GM12878 (cell line): Measurements from ENCODE around the gene TAGLN3. TPM values are rescaled to one million over a fixed set of nuclear protein-coding genes. Genes with fewer than 3 reads are reported as not detected.

Experiments
- BRCA1 ChIP-seq: IDR thresholded peaks from 2 replicates; pipeline ENCODE4 v1.6.1; 2011; ENCODE audit warnings: low read depth, low read length, improper control_type of control experiment
- NR2C2 ChIP-seq: IDR thresholded peaks from 2 replicates; pipeline ENCODE4 v1.6.1; 2011; ENCODE audit warnings: borderline replicate concordance, low read depth; ENCODE audit not compliant: control insufficient read depth, insufficient read length
- ZZZ3 ChIP-seq: IDR thresholded peaks from 2 replicates; pipeline ENCODE4 v1.6.1; 2011; ENCODE audit warnings: low read depth; ENCODE audit not compliant: control insufficient read depth, insufficient read length
- polyA plus RNA-seq, 11 experiments: library from polyadenylated mRNA; depleted of rRNA in 4 of 11; unstranded in 6 of 11; stranded (reverse) in 5 of 11; fragments of >200 nt; fragmentation: Nextera tagmentation in 4 of 11; fragmentation: Illumina TruSeq in 1 of 11; extraction: Ambion mirVana in 4 of 11; extraction: Trizol in 1 of 11; gene quantifications; 1 replicate in 1 of 11; 2 replicates in 10 of 11; pipeline versions ENCODE4 v1.2.1 to v1.2.3, GENCODE V29; 2011 to 2016; ENCODE audit warnings: inconsistent platforms in 2 of 11, missing spikeins in 2 of 11, low read depth in 1 of 11
- total RNA-seq, 4 experiments: library from RNA; depleted of rRNA in 3 of 4; stranded (reverse); fragments of >200 nt in 3 of 4; fragmentation: Illumina TruSeq in 1 of 4; extraction: Trizol in 1 of 4; gene quantifications; 2 replicates each; pipeline versions ENCODE4 v1.2.1 to v1.2.3, GENCODE V29; 2013 to 2021

The TAGLN3 gene
- total and polyA plus RNA-seq, 10 of the 15 experiments (the other 5 are each of a cell fraction or from before 2014, with no cell fraction given), result 0.06 to 0.53 (median 0.12) TPM; not detected in 3

GRCh38 chr3:112061152-112061551 lies 62.4 kb downstream of the TAGLN3 start (continued):
- TF ChIP-seq BRCA1 (no peak), NR2C2 (no peak), ZZZ3 (no peak)

Other genes starting within 250 kb of the TAGLN3 start
- gene PHLDB2, start 139.7 kb upstream of the TAGLN3 start, total RNA-seq (2014; rRNA removed), result 0.54 and 0.62 TPM in 2 replicates
- gene PHLDB2, start 139.7 kb upstream of the TAGLN3 start, total RNA-seq (2014; rRNA removed; fragmentation: Illumina TruSeq; extraction: Trizol), result 0.37 and 0.63 TPM in 2 replicates
- 0.64 and 0.90 TPM in 2 replicates for gene PHLDB2, start 139.7 kb upstream of the TAGLN3 start, total RNA-seq (2021)
- gene PHLDB2, start 139.7 kb upstream of the TAGLN3 start, polyA plus RNA-seq (2011; rRNA removed), result 0.33 and 0.49 TPM in 2 replicates
- gene PHLDB2, start 139.7 kb upstream of the TAGLN3 start, polyA plus RNA-seq (2014; fragmentation: Illumina TruSeq; extraction: Trizol), result 0.32 and 0.41 TPM in 2 replicates
- gene PHLDB2, start 139.7 kb upstream of the TAGLN3 start, polyA plus RNA-seq (2014; fragmentation: Nextera tagmentation; extraction: Ambion mirVana), result under 1 TPM; 0.03 to 0.16 TPM
- 0.29 and 0.40 TPM in 2 replicates for gene PHLDB2, start 139.7 kb upstream of the TAGLN3 start, polyA plus RNA-seq (2014; rRNA removed)
- gene PHLDB2, start 139.7 kb upstream of the TAGLN3 start, polyA plus RNA-seq (2016; fragmentation: Nextera tagmentation; extraction: Ambion mirVana), result under 1 TPM; 0.37 to 0.67 TPM
- gene ABHD10, start 19.9 kb upstream of the TAGLN3 start, total RNA-seq (2014; rRNA removed), result 33.7 and 35.0 TPM in 2 replicates
- 27.3 TPM in 2 replicates for gene ABHD10, start 19.9 kb upstream of the TAGLN3 start, total RNA-seq (2014; rRNA removed; fragmentation: Illumina TruSeq; extraction: Trizol)
- gene ABHD10, start 19.9 kb upstream of the TAGLN3 start, total RNA-seq (2021), result 30.5 and 36.7 TPM in 2 replicates
- gene ABHD10, start 19.9 kb upstream of the TAGLN3 start, polyA plus RNA-seq (2011; rRNA removed), result 51.0 and 71.5 TPM in 2 replicates
- 26.1 and 33.2 TPM in 2 replicates for gene ABHD10, start 19.9 kb upstream of the TAGLN3 start, polyA plus RNA-seq (2014; fragmentation: Illumina TruSeq; extraction: Trizol)
- gene ABHD10, start 19.9 kb upstream of the TAGLN3 start, polyA plus RNA-seq (2014; fragmentation: Nextera tagmentation; extraction: Ambion mirVana), result 10 to 100 TPM; 12.3 to 16.7 TPM
- gene ABHD10, start 19.9 kb upstream of the TAGLN3 start, polyA plus RNA-seq (2014; rRNA removed), result 23.2 and 24.3 TPM in 2 replicates
- gene ABHD10, start 19.9 kb upstream of the TAGLN3 start, polyA plus RNA-seq (2016; fragmentation: Nextera tagmentation; extraction: Ambion mirVana), result 10 to 100 TPM; 43.1 to 46.4 TPM
- not detected in 2 replicates for gene TMPRSS7, start 35.8 kb downstream of the TAGLN3 start, total RNA-seq (2014; rRNA removed)
- gene TMPRSS7, start 35.8 kb downstream of the TAGLN3 start, total RNA-seq (2014; rRNA removed; fragmentation: Illumina TruSeq; extraction: Trizol), result not detected in 2 replicates
- not detected in 2 replicates for gene TMPRSS7, start 35.8 kb downstream of the TAGLN3 start, total RNA-seq (2021)
- gene TMPRSS7, start 35.8 kb downstream of the TAGLN3 start, polyA plus RNA-seq (2011; rRNA removed), result not detected in 2 replicates
- not detected in 2 replicates for gene TMPRSS7, start 35.8 kb downstream of the TAGLN3 start, polyA plus RNA-seq (2014; fragmentation: Illumina TruSeq; extraction: Trizol)
- under 1 TPM in 1 of 2 experiments, not detected in 1; 0.03 TPM for gene TMPRSS7, start 35.8 kb downstream of the TAGLN3 start, polyA plus RNA-seq (2014; fragmentation: Nextera tagmentation; extraction: Ambion mirVana)
- not detected in 2 replicates for gene TMPRSS7, start 35.8 kb downstream of the TAGLN3 start, polyA plus RNA-seq (2014; rRNA removed)
- not detected for gene TMPRSS7, start 35.8 kb downstream of the TAGLN3 start, polyA plus RNA-seq (2016; fragmentation: Nextera tagmentation; extraction: Ambion mirVana)
- 0.45 and 0.71 TPM in 2 replicates for gene C3orf52, start 87.5 kb downstream of the TAGLN3 start, total RNA-seq (2014; rRNA removed)
- gene C3orf52, start 87.5 kb downstream of the TAGLN3 start, total RNA-seq (2014; rRNA removed; fragmentation: Illumina TruSeq; extraction: Trizol), result 0.54 and 0.55 TPM in 2 replicates
- gene C3orf52, start 87.5 kb downstream of the TAGLN3 start, total RNA-seq (2021), result 0.15 and 0.19 TPM in 2 replicates
- 1.9 and 2.3 TPM in 2 replicates for gene C3orf52, start 87.5 kb downstream of the TAGLN3 start, polyA plus RNA-seq (2011; rRNA removed)
- 0.21 and 0.29 TPM in 2 replicates for gene C3orf52, start 87.5 kb downstream of the TAGLN3 start, polyA plus RNA-seq (2014; fragmentation: Illumina TruSeq; extraction: Trizol)
- gene C3orf52, start 87.5 kb downstream of the TAGLN3 start, polyA plus RNA-seq (2014; fragmentation: Nextera tagmentation; extraction: Ambion mirVana), result 1 to 10 TPM in 1 of 2 experiments, under 1 TPM in 1; 0.93 to 1.1 TPM
- gene C3orf52, start 87.5 kb downstream of the TAGLN3 start, polyA plus RNA-seq (2014; rRNA removed), result 0.24 and 0.53 TPM in 2 replicates
- 1 to 10 TPM; 1.8 TPM for gene C3orf52, start 87.5 kb downstream of the TAGLN3 start, polyA plus RNA-seq (2016; fragmentation: Nextera tagmentation; extraction: Ambion mirVana)
- 88.3 and 106 TPM in 2 replicates for gene GCSAM, start 134.3 kb downstream of the TAGLN3 start, total RNA-seq (2014; rRNA removed)
- gene GCSAM, start 134.3 kb downstream of the TAGLN3 start, total RNA-seq (2014; rRNA removed; fragmentation: Illumina TruSeq; extraction: Trizol), result 101 and 110 TPM in 2 replicates
- gene GCSAM, start 134.3 kb downstream of the TAGLN3 start, total RNA-seq (2021), result 81.5 and 100 TPM in 2 replicates
- gene GCSAM, start 134.3 kb downstream of the TAGLN3 start, polyA plus RNA-seq (2011; rRNA removed), result 407 and 443 TPM in 2 replicates
- 204 and 282 TPM in 2 replicates for gene GCSAM, start 134.3 kb downstream of the TAGLN3 start, polyA plus RNA-seq (2014; fragmentation: Illumina TruSeq; extraction: Trizol)
- gene GCSAM, start 134.3 kb downstream of the TAGLN3 start, polyA plus RNA-seq (2014; fragmentation: Nextera tagmentation; extraction: Ambion mirVana), result 100 to 1,000 TPM; 127 to 168 TPM
- 99.5 and 114 TPM in 2 replicates for gene GCSAM, start 134.3 kb downstream of the TAGLN3 start, polyA plus RNA-seq (2014; rRNA removed)
- gene GCSAM, start 134.3 kb downstream of the TAGLN3 start, polyA plus RNA-seq (2016; fragmentation: Nextera tagmentation; extraction: Ambion mirVana), result 10 to 100 TPM; 85.4 to 89.0 TPM